ENCODE data around the gene TTC9C. TPM values are rescaled to one million over a fixed set of nuclear protein-coding genes. Genes with fewer than 3 reads are reported as not detected.
A peak's percentile ranks its signal among the peaks of the same experiment; 100 is the strongest.
"Not testable (repeated sequence)": the region's sequence is repeated elsewhere in the genome, so short reads cannot be mapped to it uniquely, and the experiment has no call there.

Gene TTC9C
- total RNA-seq, 1 donor from 2014 or later = 31.3 TPM

DNA sequence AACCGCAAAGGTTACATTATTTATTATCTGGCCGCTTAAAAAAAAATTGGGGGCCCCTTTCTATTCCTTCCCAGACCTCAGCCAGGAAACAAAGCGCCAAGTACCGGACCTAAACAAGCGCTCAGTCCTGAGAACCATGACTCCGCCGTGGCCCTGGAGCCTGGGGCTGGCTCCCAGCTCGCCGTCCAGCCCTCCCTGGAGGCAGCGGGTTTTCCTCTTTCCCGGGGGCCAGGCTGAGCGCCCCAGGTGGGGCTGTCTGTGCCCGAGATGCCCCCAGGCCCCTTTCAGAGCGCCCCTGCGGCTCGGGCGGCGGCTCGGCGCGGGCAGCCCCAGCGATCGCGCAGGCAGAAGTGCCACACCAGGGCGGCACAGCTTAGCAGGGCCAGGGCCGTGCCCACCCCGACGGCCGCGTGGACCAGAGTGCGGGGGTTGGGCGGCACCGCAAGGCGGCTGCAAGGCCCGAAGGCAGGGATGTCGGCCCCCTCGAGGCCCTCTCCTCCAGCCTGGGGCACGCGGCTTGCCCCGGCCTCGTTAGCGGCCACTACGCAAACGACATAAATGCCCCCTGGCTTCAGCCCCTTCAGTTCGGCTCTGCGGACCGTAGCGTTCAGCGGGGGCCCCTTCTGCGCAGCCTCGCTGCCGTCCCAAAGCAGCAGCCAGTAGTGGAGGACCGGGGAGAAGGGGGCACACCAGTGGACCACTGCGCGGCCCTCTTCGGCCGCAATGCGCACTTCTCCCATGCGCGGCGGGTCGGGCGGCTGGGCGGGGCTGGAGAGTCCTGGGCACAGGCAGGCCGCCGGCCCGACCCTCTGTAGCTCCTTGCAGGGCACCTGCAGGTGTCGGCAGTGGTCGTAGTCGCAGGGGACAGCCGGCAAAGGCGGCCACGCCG is 40.5 kb upstream of the TTC9C start:
- peak overlapping the region; percentile 19 for H3K4me3 ChIP-seq
- TF ChIP-seq, protein P1, sequence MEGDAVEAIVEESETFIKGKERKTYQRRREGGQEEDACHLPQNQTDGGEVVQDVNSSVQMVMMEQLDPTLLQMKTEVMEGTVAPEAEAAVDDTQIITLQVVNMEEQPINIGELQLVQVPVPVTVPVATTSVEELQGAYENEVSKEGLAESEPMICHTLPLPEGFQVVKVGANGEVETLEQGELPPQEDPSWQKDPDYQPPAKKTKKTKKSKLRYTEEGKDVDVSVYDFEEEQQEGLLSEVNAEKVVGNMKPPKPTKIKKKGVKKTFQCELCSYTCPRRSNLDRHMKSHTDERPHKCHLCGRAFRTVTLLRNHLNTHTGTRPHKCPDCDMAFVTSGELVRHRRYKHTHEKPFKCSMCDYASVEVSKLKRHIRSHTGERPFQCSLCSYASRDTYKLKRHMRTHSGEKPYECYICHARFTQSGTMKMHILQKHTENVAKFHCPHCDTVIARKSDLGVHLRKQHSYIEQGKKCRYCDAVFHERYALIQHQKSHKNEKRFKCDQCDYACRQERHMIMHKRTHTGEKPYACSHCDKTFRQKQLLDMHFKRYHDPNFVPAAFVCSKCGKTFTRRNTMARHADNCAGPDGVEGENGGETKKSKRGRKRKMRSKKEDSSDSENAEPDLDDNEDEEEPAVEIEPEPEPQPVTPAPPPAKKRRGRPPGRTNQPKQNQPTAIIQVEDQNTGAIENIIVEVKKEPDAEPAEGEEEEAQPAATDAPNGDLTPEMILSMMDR (IDR thresholded peaks at IDR 0.05) = no peak
- H3K9me3 ChIP-seq = no peaks in the 10 kb centered on the region
- peaks cover 25% of the 10 kb centered on the region for H3K36me3 ChIP-seq
- no peaks in the 10 kb centered on the region for H3K4me1 ChIP-seq
- peaks cover 9% of the 10 kb centered on the region for H3K27me3 ChIP-seq
- H3K27ac ChIP-seq = no peak overlapping the region
- ATAC-seq (peak; percentile 46), DNase-seq (no peak)
- intact Hi-C loops (cut with DNase I) = no loop called here

DNA sequence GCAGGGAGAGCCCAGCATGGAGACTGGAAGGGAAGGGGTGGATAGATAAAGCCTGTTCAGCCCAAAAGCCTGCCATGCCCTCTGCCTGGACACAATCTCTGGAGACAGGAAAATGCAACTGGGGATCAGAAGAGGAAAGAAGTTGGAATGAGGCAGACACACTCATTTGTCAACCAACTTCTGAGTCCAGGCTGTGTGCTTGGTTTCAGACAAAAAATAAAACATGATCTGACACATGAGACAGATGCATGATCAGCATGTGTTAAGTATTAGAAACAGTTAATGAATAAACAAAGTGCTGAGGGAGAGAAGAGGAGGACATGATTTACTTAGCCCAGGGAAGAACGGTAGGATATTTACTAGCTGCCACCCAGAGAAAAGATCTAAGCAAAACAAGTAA is 39.8 kb upstream of the TTC9C start:
- H3K4me1 ChIP-seq = no peaks in the 10 kb centered on the region
- DNase-seq (no peak), ATAC-seq (no peak)
- TF ChIP-seq, protein P1 (IDR thresholded peaks at IDR 0.05) = no peak
- H3K27me3 ChIP-seq = peaks cover 9% of the 10 kb centered on the region
- H3K27ac ChIP-seq = no peak overlapping the region
- H3K9me3 ChIP-seq = no peaks in the 10 kb centered on the region
- intact Hi-C loops (cut with DNase I) = no loop called here
- peaks cover 32% of the 10 kb centered on the region for H3K36me3 ChIP-seq
- H3K4me3 ChIP-seq = peak overlapping the region; percentile 19

DNA sequence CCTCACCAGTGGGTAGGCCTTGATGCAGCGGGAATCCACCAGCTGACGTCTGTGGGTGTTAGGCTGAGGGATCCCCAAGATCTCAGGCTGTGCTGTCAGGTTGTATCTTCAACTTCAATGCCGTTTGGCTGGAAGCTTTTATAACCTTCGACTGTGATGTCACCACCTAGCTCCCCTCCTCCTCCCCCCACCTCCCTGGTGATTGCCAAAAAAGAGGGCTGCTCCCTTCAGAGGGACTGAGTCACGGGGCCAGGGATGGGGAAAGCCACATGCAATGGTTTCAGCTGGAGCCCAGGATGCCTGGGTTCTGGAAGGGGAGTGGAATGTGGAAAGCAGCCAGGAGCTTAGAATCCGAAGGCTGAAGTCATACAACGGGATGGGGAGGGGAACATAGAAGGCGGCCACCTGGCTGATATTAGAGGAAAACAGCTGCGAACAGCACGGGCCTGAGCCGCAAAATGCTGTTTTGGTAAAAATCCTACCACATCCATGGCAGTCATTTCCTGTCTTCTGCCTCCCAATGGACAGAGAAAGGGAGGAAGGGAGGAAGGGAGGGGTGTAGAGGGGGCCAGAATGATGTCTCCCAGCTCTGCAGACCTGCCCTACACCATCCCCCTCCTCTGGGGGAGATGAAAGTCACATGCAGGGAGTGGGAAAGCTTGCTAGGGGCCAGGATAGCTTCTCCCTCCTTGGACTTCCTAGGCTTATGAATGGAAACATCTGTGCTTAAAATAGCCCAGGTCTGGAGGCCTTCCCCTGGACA is 38.7 kb upstream of the TTC9C start, which contains the start of gene LRRN4CL:
TSS of gene LRRN4CL (minus strand) at position 110 of the 763 bp plus-strand sequence. CDS start 1,022 bp downstream, outside the sequence.
- intact Hi-C loops (cut with DNase I) = no loop called here
- DNase-seq = no peak
- peaks cover 34% of the 10 kb centered on the region for H3K36me3 ChIP-seq
- peaks cover 9% of the 10 kb centered on the region for H3K27me3 ChIP-seq
- TF ChIP-seq, protein P1 (IDR thresholded peaks at IDR 0.05) = no peak
- peak within 1 kb of the TSS; percentile 36 for H3K27ac ChIP-seq
- H3K4me1 ChIP-seq = no peaks in the 10 kb centered on the region
- peak within 1 kb of the TSS; percentile 19 for H3K4me3 ChIP-seq
- peak; percentile 24 for ATAC-seq
- H3K9me3 ChIP-seq = no peaks in the 10 kb centered on the region

DNA sequence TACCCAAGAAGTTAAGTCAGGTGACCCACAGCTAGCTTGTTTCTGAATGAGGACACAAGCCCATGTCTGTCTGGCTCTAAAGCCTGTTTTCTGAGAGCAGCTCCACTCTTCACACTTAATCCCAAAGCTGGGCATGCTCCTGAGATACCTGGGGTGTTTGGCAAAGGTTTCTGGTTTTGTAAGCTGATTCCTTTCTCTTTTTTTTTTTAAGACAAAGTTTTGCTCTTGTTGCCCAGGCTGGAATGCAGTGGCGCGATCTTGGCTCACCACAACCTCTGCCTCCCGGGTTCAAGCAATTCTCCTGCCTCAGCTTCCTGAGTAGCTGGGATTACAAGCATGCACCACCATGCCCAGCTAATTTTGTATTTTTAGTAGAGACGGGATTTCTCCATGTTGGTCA is 34.7 kb upstream of the TTC9C start:
- H3K4me3 ChIP-seq; H3K27me3 ChIP-seq; intact Hi-C loops (cut with DNase I); ATAC-seq; H3K27ac ChIP-seq; H3K9me3 ChIP-seq; DNase-seq; H3K4me1 ChIP-seq: not testable (repeated sequence)
- peaks cover 34% of the 10 kb centered on the region for H3K36me3 ChIP-seq

DNA sequence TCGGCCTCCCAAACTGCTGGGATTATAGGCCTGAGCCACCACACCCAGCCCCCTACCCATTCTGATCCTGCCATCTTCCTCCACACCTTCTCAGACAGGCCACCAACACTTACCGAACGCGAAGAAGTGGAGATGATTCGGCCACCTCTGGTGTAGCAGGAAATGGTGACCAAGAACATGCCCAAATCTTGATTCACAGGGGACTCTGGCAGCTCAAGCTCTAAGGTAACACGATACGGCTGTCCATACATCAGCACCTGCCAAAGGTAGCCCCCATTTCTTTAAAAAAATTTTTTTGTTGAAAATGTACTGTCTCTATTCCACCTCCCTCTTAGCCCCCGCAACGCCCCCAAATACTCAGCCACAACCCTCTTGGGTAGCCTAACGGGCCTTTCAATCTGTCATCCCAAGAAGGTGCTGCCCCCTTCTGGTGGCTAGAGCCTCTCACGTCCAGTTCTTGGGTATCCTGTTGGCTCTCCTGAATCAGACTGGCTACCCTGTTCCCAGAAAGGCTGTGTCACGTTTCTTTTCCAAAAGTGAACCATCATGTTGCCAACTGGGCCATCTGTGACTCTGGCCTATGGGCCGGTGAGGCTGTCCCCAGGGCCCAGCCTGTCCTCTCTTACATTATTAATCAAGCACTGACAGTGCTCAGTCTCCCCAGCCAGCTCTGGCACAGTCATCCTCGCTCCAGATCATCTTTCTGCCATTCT is 33.7 kb upstream of the TTC9C start:
- TF ChIP-seq, protein P1 (IDR thresholded peaks at IDR 0.05) = peak; percentile 87
- DNase-seq = peak; percentile 82

More for the DNA sequence above, 33.7 kb upstream of the TTC9C start:
- intact Hi-C loops (cut with DNase I) = no loop called here
- H3K4me1 ChIP-seq = no peaks in the 10 kb centered on the region
- H3K9me3 ChIP-seq = no peaks in the 10 kb centered on the region
- H3K36me3 ChIP-seq = peaks cover 34% of the 10 kb centered on the region
- H3K4me3 ChIP-seq = no peak overlapping the region
- H3K27me3 ChIP-seq = no peaks in the 10 kb centered on the region
- no peak overlapping the region for H3K27ac ChIP-seq
- ATAC-seq = peak; percentile 94
